HG03575 (cell line): ENCODE measurements around the gene SETD6.
"Not testable (repeated sequence)": the region's sequence is repeated elsewhere in the genome, so short reads cannot be mapped to it uniquely, and the experiment has no call there.

Source experiments
- ATAC-seq: cut with Tn5 transposase; IDR thresholded peaks from one replicate; pipeline ENCODE4 v1.9.1; 2021; ENCODE audit not compliant: unreplicated experiment, insufficient number of reproducible peaks, low FRiP score; ENCODE audit errors: extremely low read depth

SETD6 gene

DNA sequence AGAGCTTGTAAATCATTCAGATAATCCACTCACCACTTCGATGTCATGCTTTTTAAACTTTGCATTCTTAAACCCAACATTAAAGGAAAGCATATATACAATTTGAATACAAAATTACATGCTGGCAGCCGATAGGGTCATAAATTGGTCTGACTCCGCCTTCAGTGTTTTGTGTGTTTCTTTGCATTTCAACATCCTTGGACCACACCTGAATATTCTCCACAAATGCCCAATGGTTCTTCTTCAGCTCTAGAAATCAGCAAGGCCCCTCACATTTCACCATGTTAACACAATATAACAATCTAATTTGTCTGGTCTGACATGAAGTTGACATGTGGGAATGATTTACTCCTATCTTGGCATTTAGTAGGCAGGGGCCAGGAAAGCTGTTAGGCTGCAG, 17.1 kb downstream of the SETD6 start:
- ATAC-seq, result no peak

DNA sequence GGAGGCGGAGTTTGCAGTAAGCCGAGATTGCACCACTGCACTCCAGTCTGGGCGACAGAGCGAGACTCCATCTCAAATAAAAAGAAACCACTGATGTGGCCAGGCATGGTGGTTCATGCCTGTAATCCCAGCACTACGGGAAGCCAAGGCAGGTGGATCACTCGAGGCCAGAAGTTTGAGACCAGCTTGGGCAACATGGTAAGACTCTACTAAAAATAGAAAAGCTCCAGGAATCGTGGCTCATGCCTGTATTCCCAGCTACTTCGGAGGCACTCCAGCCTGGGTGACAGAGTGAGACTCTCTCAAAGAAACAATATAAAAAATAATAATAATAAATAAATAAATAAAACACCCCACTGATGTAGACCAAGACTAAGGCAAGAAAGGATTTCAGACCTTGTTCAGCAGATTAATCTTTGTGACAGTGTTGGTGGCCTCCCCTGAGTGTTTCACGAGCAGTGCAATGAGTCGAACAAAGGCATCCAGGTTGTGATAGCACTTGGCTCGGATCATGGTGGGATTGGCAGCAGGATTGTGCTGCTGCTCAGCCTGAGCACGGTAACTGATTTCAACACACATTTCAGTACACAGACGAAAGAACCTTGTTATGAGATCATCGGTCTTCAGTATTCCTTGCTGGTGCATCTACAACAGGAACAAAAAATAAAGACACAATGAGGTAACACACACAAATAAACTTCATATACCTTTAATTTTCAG, 18.6 kb downstream of the SETD6 start:
- ATAC-seq, result no peak

DNA sequence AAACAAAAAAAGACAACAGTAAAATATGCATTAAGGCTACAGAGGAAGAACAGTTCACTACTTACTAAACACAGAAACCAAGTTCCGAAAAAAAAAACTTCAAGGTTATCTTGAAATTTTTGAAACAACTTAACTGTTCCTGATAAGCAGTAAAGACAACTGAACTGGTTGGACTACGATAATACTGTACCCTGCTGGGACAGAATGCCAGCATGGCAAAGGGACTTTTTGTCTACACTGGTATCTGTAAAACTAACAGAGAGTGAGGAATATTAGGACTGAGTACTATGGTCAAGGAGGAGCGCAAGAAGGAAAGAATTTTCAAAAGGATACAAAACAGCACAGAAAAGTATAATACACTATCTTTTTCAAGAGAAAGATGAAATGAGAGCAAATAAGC, 19.8 kb downstream of the SETD6 start:
- ATAC-seq, result no peak

DNA sequence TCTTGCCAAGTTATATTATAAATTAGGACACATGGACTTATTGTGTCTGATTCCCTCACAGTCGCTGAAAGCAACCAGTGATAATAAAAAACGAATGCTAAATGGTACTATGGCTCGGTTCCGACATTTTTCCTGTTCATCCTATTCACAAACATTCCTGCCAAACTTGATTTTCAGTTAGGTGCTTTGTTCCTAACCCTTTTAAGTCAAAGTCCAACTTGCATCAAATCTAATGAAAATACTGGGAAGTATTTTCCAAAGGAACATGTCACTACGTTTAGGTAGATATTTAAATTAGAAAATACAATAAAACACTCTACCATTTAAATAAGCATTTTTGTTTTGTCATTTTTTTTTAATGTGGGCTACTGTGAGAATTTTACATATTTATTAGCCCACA, 21.0 kb downstream of the SETD6 start:
- ATAC-seq, result no peak

DNA sequence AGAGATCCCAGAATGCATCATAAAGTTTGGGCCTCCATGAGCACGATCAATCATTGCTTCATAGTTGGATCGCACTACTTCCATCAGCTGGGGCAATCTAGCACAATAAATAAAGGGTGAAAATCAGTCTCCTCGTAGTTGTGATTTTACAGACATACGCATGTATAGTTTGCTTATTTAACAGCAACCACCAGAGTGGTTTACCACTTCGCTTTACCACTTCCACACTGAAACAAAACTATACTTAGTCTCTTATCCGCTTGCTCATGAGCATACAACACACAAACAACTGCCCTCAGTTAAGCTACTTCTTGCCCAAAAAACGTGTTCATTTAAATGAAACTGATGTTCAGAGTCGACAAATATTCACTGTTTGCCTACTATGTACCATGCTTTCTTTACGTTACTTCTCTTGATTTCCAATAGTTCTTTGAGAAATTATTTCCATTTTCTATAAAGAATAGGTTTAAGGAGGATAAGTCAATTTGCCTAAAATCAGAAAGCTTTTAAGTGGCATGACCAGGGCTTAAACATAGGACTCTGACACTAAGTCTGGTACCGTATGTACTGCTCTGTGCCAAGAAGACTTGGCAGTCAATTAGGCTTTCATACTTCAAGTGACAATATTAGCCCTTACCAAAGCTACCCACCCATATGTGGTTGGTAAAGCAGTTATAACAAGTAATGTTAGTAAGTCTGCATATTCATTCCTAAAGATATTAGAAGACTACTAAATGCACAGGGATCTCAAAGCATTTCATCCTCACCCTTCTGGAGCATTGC, 22.0 kb downstream of the SETD6 start:
- ATAC-seq, result no peak

DNA sequence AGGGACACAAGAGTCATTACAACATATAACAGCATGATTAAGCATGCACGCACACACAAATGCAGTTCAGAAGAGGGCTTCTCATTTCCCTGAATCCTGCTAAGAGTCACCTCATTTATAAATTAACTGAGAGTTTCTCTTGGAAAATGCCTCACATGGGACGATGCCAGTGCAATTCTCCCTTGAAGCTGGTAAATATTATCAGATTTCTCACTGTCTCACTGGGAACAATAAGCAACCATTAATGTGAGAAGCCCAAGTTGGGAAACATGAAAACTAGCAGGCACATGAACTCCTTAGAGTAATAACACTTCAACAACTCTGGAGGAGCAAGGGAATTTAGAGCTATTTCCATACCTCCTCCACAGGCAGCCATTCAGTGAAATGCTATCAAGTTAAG, 26.4 kb downstream of the SETD6 start:
- ATAC-seq, result no peak

DNA sequence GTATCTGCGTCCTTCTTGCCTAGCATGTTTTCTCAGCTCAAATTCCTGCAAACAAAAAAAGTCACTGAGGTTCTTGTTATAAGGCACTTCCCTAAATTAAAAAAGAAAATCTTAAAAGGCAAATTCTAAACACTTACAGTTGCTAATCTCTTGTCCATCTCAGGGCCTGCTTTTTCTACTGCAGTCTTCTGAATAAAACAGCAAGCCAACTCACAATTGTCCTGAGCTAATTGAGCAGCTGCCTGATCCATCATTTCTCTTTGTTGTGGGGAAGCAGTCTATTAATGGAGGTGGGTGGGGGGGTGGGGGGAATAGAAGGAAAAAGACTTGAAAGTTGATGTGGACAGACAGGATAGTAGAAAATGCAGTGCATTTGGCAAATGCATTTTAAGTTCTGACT, 27.0 kb downstream of the SETD6 start:
- ATAC-seq, result no peak

DNA sequence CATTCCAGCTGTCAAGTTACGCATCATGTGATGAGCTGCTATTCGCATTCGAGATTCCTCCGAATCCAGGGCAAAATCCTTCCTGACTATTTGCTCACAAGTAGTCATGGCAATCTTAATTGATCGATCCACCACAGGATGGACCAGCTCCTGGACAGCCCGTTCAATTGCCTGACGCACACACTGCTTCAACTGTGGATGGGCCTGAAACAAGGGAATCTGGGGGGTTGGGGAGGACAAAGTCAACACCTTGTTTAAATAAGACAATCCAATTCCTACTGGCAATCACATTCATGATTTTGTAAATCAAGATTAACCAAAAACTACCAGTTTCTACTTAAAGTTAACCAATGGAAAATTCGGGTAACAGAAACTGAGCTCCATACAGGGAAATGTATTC, 28.4 kb downstream of the SETD6 start:
- ATAC-seq, result no peak

DNA sequence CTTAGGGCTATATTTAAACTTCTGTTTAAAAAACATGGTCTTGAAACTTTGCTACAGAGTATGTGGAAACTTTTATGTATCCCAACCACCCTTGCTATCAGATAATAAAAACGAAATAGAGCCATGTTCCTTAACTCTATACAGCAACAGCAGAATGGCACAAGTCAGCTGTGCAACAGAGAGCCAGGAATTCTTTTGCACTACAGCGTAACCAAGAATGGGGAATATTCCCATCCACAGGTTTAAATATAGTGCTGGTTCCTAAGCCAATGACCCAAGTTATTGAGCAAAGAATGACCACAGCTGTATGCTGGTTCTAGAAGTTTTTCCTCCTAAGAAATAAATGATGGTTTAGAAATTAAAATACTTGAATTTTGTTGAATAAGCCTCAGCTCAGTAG, 33.1 kb downstream of the SETD6 start:
- no peak for ATAC-seq

DNA sequence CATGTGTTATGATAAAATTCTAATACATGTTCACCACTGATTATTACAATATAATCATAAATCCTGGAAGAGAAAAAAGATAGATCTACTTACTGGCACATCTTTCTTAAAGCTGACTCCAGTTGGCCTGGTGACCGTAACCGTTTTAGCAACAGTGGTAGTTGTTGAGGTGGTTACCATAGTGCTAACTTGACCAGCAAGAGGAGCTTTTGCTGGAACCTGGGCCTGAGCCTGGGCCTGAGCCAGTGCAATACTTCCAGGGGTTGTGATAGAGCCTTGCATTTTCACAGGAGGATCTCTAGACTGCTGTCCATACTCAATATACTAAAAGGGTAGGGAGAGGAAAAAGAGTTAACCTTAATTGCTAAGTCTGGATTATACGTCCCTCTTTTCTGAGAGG, 36.2 kb downstream of the SETD6 start:
- no peak for ATAC-seq

DNA sequence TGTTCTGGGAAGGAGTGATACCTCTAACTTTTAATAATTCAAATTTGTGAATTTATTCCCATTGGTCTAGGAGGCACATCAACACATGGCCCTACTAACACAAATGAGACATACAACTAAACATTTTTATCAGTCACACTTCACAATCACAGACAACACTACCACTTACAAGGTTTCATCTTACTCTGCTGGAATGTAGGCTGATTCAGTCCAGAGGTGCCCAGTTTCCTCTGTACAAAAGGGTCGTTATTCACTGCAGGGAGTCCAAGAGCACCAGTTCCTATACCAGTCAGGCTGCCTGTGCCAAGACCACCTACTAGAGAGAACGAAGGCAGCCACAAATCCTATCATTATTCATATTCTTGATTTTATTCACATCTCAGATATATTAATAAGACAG, 41.4 kb downstream of the SETD6 start:
- ATAC-seq, result no peak

DNA sequence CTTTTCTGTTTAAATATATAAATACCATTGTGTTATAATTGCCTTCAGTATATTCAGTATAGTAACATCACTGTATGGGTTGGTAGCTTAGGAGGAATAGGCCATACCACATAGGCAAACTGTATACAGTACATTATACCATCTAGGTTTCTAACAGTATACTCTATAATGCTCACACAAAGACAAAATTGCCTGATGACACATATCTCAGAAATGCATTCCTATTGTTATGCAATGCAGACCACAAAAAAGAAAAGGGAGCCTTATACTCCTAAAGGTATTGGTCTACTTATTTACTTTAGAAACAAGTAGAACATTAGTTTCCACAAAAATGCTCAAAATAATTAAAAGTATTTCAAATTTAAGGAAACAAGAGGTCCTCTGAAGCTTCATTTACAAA, 47.9 kb downstream of the SETD6 start:
- no peak for ATAC-seq

DNA sequence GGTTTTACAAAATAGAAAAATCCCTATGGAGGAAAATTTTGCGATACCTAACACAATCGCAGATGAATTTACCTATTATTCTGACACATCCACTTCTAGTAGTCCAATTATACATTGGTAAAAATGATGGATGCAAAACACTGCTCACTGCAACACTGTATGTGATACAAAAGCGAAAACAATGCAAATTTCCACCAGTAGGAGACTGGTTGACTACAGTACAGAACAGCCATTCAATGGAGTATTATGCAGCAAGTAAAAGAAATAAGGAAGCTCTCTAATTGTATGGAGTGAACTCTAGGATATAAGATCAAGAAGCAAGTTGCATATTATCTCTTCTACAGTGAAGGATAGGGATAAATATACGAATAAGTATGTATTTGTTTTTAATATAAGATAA, 48.5 kb downstream of the SETD6 start:
- ATAC-seq, result no peak

DNA sequence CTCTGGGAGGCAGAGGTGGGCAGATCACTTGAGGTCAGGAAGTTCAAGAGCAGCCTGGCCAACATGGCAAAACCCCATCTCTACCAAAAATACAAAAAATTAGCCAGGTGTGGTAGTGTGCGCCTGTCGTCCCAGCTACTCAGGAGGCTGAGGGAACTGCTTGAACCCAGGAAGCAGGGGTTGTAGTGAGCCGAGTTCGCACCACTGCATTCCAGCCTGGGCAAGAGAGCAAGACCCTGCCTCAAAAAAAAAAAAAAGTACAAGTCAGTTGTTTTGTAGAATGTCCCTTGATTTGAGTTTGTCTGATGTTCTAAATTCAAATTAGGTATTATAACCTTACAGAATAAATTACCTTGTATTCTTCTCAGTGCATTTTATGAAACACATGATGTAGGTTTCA, 50.4 kb downstream of the SETD6 start:
- not testable (repeated sequence) for ATAC-seq
